Measurements from ENCODE around the gene TBC1D20. TPM values are rescaled to one million over a fixed set of nuclear protein-coding genes. Genes with fewer than 3 reads are reported as not detected.

TBC1D20 gene
- total and polyA plus RNA-seq, 2 of the 4 experiments (the other 2 are of a cell fraction), result 39.1 to 42.8 TPM

- 100% methylated on average over 2 of the region's 6 CpGs; no CpG with 5 or more reads in 1 of the 2 experiments for WGBS, 2 experiments (ENCODE audit: extremely low coverage in 2 of 2, insufficient read length in 1 of 2)
- CTCF ChIA-PET, result no interaction called here
Observed at GRCh38 chr20:397432-398237, 64.7 kb downstream of the TBC1D20 start.

More at GRCh38 chr20:397432-398237, 64.7 kb downstream of the TBC1D20 start:
- POLR2A ChIA-PET (ENCODE audit: unreplicated experiment), result no interaction called here
- H3K56ac ChIP-seq (ENCODE audit: extremely low read depth, insufficient read depth, low read length), result no peak overlapping the region
- no peak overlapping the region for H2AK9ac ChIP-seq (replicated peaks; ENCODE audit: low read depth, low read length, poor library complexity)
- no peak overlapping the region for H2BK5ac ChIP-seq (ENCODE audit: low read depth, low read length, poor library complexity, severe bottlenecking)
- no peak overlapping the region for H4K8ac ChIP-seq (ENCODE audit: low read depth in 2 of 2, low read length in 2 of 2)
- in situ Hi-C loops (cut with MboI; ENCODE audit: low sequenced_read_pairs), result no loop called here
- intact Hi-C loops (cut with micrococcal nuclease), result no loop called here
- H4K20me1 ChIP-seq (ENCODE audit: insufficient read depth, low read length), result peaks cover 17% of the 10 kb centered on the region; the same call in 1 of the 2 replicates
- H3K4ac ChIP-seq (ENCODE audit: low read depth, low read length), result no peak overlapping the region
- no peak overlapping the region for H2AK5ac ChIP-seq (ENCODE audit: low read depth, low read length)
- dilution Hi-C loops (cut with HindIII; ENCODE audit: low sequenced_read_pairs, unreplicated experiment), result no loop called here
- TF ChIP-seq, protein P1, sequence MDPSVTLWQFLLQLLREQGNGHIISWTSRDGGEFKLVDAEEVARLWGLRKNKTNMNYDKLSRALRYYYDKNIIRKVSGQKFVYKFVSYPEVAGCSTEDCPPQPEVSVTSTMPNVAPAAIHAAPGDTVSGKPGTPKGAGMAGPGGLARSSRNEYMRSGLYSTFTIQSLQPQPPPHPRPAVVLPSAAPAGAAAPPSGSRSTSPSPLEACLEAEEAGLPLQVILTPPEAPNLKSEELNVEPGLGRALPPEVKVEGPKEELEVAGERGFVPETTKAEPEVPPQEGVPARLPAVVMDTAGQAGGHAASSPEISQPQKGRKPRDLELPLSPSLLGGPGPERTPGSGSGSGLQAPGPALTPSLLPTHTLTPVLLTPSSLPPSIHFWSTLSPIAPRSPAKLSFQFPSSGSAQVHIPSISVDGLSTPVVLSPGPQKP (IDR thresholded peaks at IDR 0.05; ENCODE audit: borderline replicate concordance, low read depth, low read length), result no peak
- TF ChIP-seq RFX5 (IDR thresholded peaks at IDR 0.05; ENCODE audit: low read depth, low read length) (no peak), MAFK (IDR thresholded peaks at IDR 0.05; ENCODE audit: low read depth, low read length) (no peak)
- H3K23ac ChIP-seq (ENCODE audit: low read depth, low read length), result no peak overlapping the region
- H3K4me1 ChIP-seq (ENCODE audit: control insufficient read depth, insufficient read depth, low read length), result peaks cover 4% of the 10 kb centered on the region; the same call in 1 of the 2 replicates
- no peak overlapping the region for H3K4me2 ChIP-seq (ENCODE audit: low read depth, low read length)
- H3K36me3 ChIP-seq (ENCODE audit: control insufficient read depth, insufficient read depth, low read length), result peaks cover 41% of the 10 kb centered on the region
- peaks cover 3 to 8% of the 10 kb centered on the region in 2 experiments; a peak in 2 of 4 replicates for H3K79me1 ChIP-seq (ENCODE audit: low read depth in 1 of 2, low read length in 2 of 2)
- no peaks in the 10 kb centered on the region for H3K9me3 ChIP-seq (ENCODE audit: control insufficient read depth, insufficient read depth, low read length)
- no peak overlapping the region for H2AFZ ChIP-seq (replicated peaks; ENCODE audit: low read length, poor library complexity)
- no peak overlapping the region for H3K27ac ChIP-seq (ENCODE audit: insufficient read depth, low read length)
- peaks cover 9% of the 10 kb centered on the region; the same call in 1 of the 2 replicates for H3K9me1 ChIP-seq (ENCODE audit: insufficient read depth, low read length)
- no peak for DNase-seq
- no peak overlapping the region for H2BK20ac ChIP-seq (ENCODE audit: low read depth, low read length)
- H3K27me3 ChIP-seq (ENCODE audit: control insufficient read depth, insufficient read depth, low read length), result no peaks in the 10 kb centered on the region
- no peak overlapping the region for H2BK15ac ChIP-seq (ENCODE audit: low read depth, low read length)
- H3K4me3 ChIP-seq (ENCODE audit: insufficient read depth, low read depth, low read length), result no peak overlapping the region
- no peak overlapping the region for H2BK120ac ChIP-seq (ENCODE audit: low read depth, low read length)
- no peak overlapping the region for H3K18ac ChIP-seq (ENCODE audit: low read depth, low read length)
- no TSS peak for BruUV-seq (replicated peaks)
- ATAC-seq (ENCODE audit: low read depth), result no peak
- no peak overlapping the region for H4K5ac ChIP-seq (ENCODE audit: low read depth, low read length)
- no peak overlapping the region for H4K91ac ChIP-seq (ENCODE audit: insufficient read depth, low read depth, low read length)
- no peak overlapping the region for H3K9ac ChIP-seq (ENCODE audit: low read depth, low read length)
- no peak overlapping the region for H3K14ac ChIP-seq (replicated peaks; ENCODE audit: low read depth, low read length)

Data from IMR-90 (cell line).